ENCODE measurements around the gene ACVRL1. TPM values are rescaled to one million over a fixed set of nuclear protein-coding genes. Genes with fewer than 3 reads are reported as not detected.

Gene ACVRL1
- total RNA-seq, 1 experiment from 2014 or later = not detected

DNA sequence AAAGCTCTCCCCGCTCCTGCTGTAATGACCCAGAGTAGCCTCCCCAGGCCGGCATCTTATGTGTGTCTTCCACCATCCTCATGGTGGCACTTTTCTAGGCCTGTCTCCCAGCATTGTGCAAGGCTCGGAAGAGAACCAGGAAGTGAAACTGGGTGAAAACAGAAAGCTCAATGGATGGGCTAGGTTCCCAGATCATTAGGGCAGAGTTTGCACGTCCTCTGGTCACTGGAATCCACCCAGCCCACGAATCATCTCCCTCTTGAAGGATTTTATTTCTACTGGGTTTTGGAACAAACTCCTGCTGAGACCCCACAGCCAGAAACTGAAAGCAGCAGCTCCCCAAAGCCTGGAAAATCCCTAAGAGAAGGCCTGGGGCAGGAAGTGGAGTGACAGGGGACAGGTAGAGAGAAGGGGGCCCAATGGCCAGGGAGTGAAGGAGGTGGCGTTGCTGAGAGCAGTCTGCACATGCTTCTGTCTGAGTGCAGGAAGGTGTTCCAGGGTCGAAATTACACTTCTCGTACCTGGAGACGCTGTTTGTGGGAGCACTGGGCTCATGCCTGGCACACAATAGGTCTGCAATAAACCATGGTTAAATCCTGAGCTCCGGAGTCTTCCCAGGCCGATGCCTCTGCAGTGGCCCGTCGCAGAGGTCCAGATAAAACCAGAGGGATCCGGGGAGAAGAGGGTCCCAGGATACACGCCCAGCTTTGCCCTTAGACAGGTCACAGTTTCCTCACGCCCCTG is 15.6 kb downstream of the ACVRL1 start:
- no peak overlapping the region for H2BK5ac ChIP-seq (ENCODE audit: insufficient read length, low read length)
- H3K79me2 ChIP-seq (ENCODE audit: insufficient read depth, low read length) = no peaks in the 10 kb centered on the region
- H3K56ac ChIP-seq (ENCODE audit: insufficient read length, low read depth, low read length) = no peak overlapping the region
- H3K9me3 Mint-ChIP-seq = no peaks in the 10 kb centered on the region
- H3K9me3 ChIP-seq (ENCODE audit: control insufficient read depth, low read depth, low read length) = no peaks in the 10 kb centered on the region
- no peak overlapping the region for H3K4me3 Mint-ChIP-seq
- no peak overlapping the region for H2AFZ ChIP-seq (ENCODE audit: low read length)
- H2BK12ac ChIP-seq (ENCODE audit: insufficient read length, low read depth, low read length) = no peak overlapping the region
- no peaks in the 10 kb centered on the region for H3K27me3 ChIP-seq (ENCODE audit: insufficient read depth, low read length)
- no peak for DNase-seq
- peaks cover 30% of the 10 kb centered on the region for H3K27me3 Mint-ChIP-seq (ENCODE audit: low read depth)
- H3K23ac ChIP-seq (ENCODE audit: insufficient read length, low read depth, low read length) = no peak overlapping the region
- no peak overlapping the region for H3K14ac ChIP-seq (ENCODE audit: insufficient read depth, low read length)
- H4K91ac ChIP-seq (ENCODE audit: insufficient read length, low read depth, low read length) = no peak overlapping the region
- TF ChIP-seq, protein P1, sequence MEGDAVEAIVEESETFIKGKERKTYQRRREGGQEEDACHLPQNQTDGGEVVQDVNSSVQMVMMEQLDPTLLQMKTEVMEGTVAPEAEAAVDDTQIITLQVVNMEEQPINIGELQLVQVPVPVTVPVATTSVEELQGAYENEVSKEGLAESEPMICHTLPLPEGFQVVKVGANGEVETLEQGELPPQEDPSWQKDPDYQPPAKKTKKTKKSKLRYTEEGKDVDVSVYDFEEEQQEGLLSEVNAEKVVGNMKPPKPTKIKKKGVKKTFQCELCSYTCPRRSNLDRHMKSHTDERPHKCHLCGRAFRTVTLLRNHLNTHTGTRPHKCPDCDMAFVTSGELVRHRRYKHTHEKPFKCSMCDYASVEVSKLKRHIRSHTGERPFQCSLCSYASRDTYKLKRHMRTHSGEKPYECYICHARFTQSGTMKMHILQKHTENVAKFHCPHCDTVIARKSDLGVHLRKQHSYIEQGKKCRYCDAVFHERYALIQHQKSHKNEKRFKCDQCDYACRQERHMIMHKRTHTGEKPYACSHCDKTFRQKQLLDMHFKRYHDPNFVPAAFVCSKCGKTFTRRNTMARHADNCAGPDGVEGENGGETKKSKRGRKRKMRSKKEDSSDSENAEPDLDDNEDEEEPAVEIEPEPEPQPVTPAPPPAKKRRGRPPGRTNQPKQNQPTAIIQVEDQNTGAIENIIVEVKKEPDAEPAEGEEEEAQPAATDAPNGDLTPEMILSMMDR (conservative IDR thresholded peaks at IDR 0.05) = no peak
- H2BK15ac ChIP-seq (ENCODE audit: low read depth, low read length) = no peak overlapping the region
- no peak overlapping the region for H3K4ac ChIP-seq (ENCODE audit: low read depth, low read length)
- H3K18ac ChIP-seq (ENCODE audit: insufficient read length, low read depth, low read length) = no peak overlapping the region
- no CpG with 5 or more reads among the region's 16 CpGs for WGBS (ENCODE audit: extremely low coverage, insufficient read length, low lambda C conversion rate)
- no peak overlapping the region; a peak in 1 of 7 replicates for H3K27ac Mint-ChIP-seq
- no peaks in the 10 kb centered on the region for H4K20me1 ChIP-seq (ENCODE audit: control insufficient read depth, insufficient read depth, insufficient read length)
- no peak overlapping the region for H4K5ac ChIP-seq (ENCODE audit: insufficient read length, low read depth, low read length)
- no peak overlapping the region for H3K4me2 ChIP-seq (ENCODE audit: insufficient read depth, insufficient read length, low read length)
- no peak overlapping the region for H3K9ac ChIP-seq (ENCODE audit: extremely low read depth, insufficient read length, low read length)
- no peaks in the 10 kb centered on the region for H3K23me2 ChIP-seq (ENCODE audit: insufficient read length, low read depth, low read length, poor library complexity, severe bottlenecking)
- no peaks in the 10 kb centered on the region; the same call in 1 of the 2 replicates for H3K4me1 ChIP-seq (ENCODE audit: insufficient read depth, low read length)
- no peak overlapping the region for H2BK120ac ChIP-seq (ENCODE audit: low read depth, low read length, poor library complexity, severe bottlenecking)
- peaks cover 19 to 35% of the 10 kb centered on the region in 2 experiments for H3K4me1 Mint-ChIP-seq
- H3K36me3 Mint-ChIP-seq (ENCODE audit: insufficient read depth in 1 of 3, low read depth in 3 of 3) = no peaks in the 10 kb centered on the region
- H3T11ph ChIP-seq (ENCODE audit: low read length) = no peak overlapping the region
- no peak overlapping the region for H2BK20ac ChIP-seq (ENCODE audit: low read depth, low read length, poor library complexity, severe bottlenecking)
- no peak overlapping the region for H3K27ac ChIP-seq (ENCODE audit: insufficient read length, low read depth, low read length)
- no peak overlapping the region for H2AK5ac ChIP-seq (ENCODE audit: insufficient read length, low read length)
- no peak overlapping the region for H4K8ac ChIP-seq (replicated peaks; ENCODE audit: insufficient read length, low read depth, low read length)
- H3K79me1 ChIP-seq (ENCODE audit: insufficient read depth, low read depth, low read length, poor library complexity, severe bottlenecking) = no peaks in the 10 kb centered on the region
